Body of pancreas (tissue), 4 donors: ENCODE results near the gene PDE11A. TPM values are rescaled to one million over a fixed set of nuclear protein-coding genes. Genes with fewer than 3 reads are reported as not detected.

Source experiments
- ATAC-seq: fragments of 150-250 bp; one replicate; pipeline ENCODE4 v1.9.1; 2016
- DNase-seq, 4 donors: peaks; one replicate each; pipeline ENCODE4 v3.0.0-alpha.2; 2019
- H3K27ac ChIP-seq, 4 donors: fragments of 200-600 bp; sonication (generic); 1 replicate in 3 of 4; 2 replicates in 1 of 4; pipeline versions ENCODE4 v1.5.1 to v1.6.1; 2016 to 2019; ENCODE audit warnings: mild to moderate bottlenecking in 1 of 4, mixed read lengths in 1 of 4, moderate library complexity in 1 of 4
- H3K27me3 ChIP-seq, 2 donors: fragments of 200-600 bp; sonication (generic); one replicate each; pipeline ENCODE4 v1.6.0; 2016; ENCODE audit warnings: mild to moderate bottlenecking in 1 of 2
- H3K36me3 ChIP-seq, 2 donors: fragments of 200-600 bp; sonication (generic); replicated peaks in 1 of 2; 2 replicates each; pipeline ENCODE4 v1.5.1; 2016; ENCODE audit warnings: low read depth in 2 of 2; ENCODE audit not compliant: insufficient read depth in 1 of 2
- H3K4me1 ChIP-seq: fragments of 200-600 bp; sonication (generic); one replicate; pipeline ENCODE4 v1.6.0; 2016
- H3K4me3 ChIP-seq, 2 donors: fragments of 200-600 bp; sonication (generic); 1 replicate in 1 of 2; 2 replicates in 1 of 2; pipeline ENCODE4 v1.5.1; 2016 to 2019
- H3K9me3 ChIP-seq, 3 donors: fragments of 200-600 bp; sonication (generic); 1 replicate in 2 of 3; 2 replicates in 1 of 3; pipeline ENCODE4 v1.5.1; 2016
- POLR2A ChIP-seq, 3 donors: fragments of 450-650 bp; IDR thresholded peaks; one replicate each; pipeline ENCODE4 v1.6.1; 2016; ENCODE audit warnings: antibody characterized with exemption in 3 of 3, mild to moderate bottlenecking in 2 of 3
- WGBS, 2 donors: methylation state at CpG; one replicate each; pipeline ENCODE4 v1.1.5; 2017; 5-methylcytosine and 5-hydroxymethylcytosine counted together
- intact Hi-C: fragments of 100-400 bp; cut with DNase I; formaldehyde crosslinking; loops from one replicate; pipeline ENCODE4 v1.15.1; 2023
- total RNA-seq, 2 donors: library from RNA; depleted of rRNA; stranded (reverse); fragments of >200 nt; gene quantifications; one replicate each; pipeline ENCODE4 v1.1.0, GENCODE V29; 2016
- TF ChIP-seq, protein P1 (sequence below), 7 experiments: fragments of 450-650 bp in 4 of 7; fragments of 200-600 bp in 3 of 7; sonication (generic) in 3 of 7; IDR thresholded peaks; one replicate each; pipeline ENCODE4 v1.5.1; 2016 to 2019; ENCODE audit warnings: antibody characterized with exemption in 7 of 7

Gene PDE11A
- total RNA-seq, 2 donors from 2014 or later = 2.6 to 4.0 TPM

DNA sequence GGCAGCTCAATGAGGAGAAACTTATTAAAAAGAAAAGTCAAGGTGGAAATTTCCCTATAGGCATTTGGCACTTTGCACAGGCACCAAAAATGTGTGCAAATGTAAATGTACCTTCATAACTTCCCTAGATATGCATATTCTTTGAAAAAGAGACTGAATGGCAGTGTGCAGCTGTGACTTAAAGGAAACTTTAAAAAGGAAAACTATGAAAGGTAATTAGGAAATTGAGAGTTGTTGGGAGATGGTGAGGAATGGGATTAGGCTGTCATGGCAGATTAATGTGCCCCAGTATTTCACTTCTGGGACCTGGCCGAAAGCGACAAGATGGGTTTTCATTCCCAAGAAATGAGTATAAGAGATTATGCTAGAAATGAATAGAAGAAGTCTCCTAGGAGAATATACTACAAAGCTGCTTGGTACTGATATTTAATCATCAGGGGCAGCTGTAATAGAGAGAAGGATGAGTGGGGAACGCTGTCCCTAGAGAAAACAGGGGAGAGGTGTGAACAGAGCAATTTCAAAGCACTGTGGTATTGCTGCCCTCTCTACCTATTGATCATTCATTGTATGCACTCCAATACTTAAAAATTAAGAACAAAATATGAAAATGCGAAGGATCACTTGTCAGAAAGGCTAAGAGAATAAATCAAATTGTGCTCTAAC lies 366.9 kb downstream of the PDE11A start:
- no peak for TF ChIP-seq POLR2A (IDR thresholded peaks at IDR 0.05)
- TF ChIP-seq, protein P1, sequence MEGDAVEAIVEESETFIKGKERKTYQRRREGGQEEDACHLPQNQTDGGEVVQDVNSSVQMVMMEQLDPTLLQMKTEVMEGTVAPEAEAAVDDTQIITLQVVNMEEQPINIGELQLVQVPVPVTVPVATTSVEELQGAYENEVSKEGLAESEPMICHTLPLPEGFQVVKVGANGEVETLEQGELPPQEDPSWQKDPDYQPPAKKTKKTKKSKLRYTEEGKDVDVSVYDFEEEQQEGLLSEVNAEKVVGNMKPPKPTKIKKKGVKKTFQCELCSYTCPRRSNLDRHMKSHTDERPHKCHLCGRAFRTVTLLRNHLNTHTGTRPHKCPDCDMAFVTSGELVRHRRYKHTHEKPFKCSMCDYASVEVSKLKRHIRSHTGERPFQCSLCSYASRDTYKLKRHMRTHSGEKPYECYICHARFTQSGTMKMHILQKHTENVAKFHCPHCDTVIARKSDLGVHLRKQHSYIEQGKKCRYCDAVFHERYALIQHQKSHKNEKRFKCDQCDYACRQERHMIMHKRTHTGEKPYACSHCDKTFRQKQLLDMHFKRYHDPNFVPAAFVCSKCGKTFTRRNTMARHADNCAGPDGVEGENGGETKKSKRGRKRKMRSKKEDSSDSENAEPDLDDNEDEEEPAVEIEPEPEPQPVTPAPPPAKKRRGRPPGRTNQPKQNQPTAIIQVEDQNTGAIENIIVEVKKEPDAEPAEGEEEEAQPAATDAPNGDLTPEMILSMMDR (IDR thresholded peaks at IDR 0.05) = no peak
- DNase-seq (no peak), ATAC-seq (no peak)
- Histone ChIP-seq H3K27ac (no peak overlapping the region), H3K4me1 (no peaks in the 10 kb centered on the region), H3K9me3 (no peaks in the 10 kb centered on the region), H3K27me3 (no peaks in the 10 kb centered on the region), H3K4me3 (no peak overlapping the region), H3K36me3 (no peaks in the 10 kb centered on the region)
- intact Hi-C loops = no loop called here
- 90 to 98% methylated on average over 4 of the region's 4 CpGs for WGBS, 2 donors

DNA sequence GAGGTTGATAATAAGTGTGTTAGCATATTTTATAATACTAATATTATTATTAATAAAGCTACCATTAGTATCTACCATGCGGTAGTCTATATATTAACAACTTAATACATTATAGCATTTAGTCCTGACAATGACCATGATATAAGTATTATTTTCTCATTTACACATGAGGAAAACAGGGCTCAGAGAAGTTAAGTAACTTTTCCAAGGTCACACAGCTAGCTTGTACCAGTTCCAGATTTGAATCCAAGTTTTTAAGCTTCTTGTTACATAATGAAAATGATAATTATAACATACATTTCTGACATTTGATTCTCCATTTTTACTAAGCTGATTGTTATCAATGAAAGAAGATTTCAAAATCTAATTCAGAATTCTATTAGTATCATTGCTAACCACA lies 369.4 kb downstream of the PDE11A start:
- WGBS, 2 donors = 94 to 98% methylated on average over 1 of the region's 1 CpG
- H3K4me3 ChIP-seq = no peak overlapping the region
- no peak for ATAC-seq
- intact Hi-C loops = no loop called here
- DNase-seq = no peak
- no peaks in the 10 kb centered on the region for H3K4me1 ChIP-seq
- no peaks in the 10 kb centered on the region for H3K36me3 ChIP-seq
- no peak overlapping the region for H3K27ac ChIP-seq
- TF ChIP-seq POLR2A (IDR thresholded peaks at IDR 0.05) = no peak
- H3K27me3 ChIP-seq = no peaks in the 10 kb centered on the region
- H3K9me3 ChIP-seq = no peaks in the 10 kb centered on the region

DNA sequence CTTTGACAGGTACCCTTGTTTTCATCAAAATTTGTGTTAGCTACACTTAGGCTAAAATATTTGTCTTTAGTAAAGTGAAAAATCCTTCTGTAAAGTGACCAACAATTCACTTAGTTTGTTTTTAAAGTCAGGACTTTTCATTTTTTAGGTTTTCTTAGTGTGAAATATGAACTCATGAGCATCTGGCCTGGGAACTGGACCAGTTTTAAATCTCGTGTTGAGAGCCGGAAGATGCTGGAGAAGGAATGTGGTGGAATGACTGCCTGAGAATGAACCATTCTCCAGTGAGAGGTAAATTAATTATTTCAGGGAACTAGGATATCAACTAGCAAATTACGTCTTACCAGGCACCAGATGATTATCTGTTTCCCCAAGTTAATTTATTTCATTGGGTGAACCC lies 374.3 kb downstream of the PDE11A start:
- no peak overlapping the region for H3K4me3 ChIP-seq
- no peaks in the 10 kb centered on the region for H3K9me3 ChIP-seq
- intact Hi-C loops = no loop called here
- no peaks in the 10 kb centered on the region for H3K4me1 ChIP-seq
- ATAC-seq (no peak), DNase-seq (no peak)
- TF ChIP-seq, protein P1 (IDR thresholded peaks at IDR 0.05) = no peak
- TF ChIP-seq POLR2A (IDR thresholded peaks at IDR 0.05) = no peak
- no peaks in the 10 kb centered on the region for H3K27me3 ChIP-seq
- WGBS, 2 donors = 67 to 81% methylated on average over 3 of the region's 3 CpGs
- no peaks in the 10 kb centered on the region for H3K36me3 ChIP-seq
- H3K27ac ChIP-seq = no peak overlapping the region

DNA sequence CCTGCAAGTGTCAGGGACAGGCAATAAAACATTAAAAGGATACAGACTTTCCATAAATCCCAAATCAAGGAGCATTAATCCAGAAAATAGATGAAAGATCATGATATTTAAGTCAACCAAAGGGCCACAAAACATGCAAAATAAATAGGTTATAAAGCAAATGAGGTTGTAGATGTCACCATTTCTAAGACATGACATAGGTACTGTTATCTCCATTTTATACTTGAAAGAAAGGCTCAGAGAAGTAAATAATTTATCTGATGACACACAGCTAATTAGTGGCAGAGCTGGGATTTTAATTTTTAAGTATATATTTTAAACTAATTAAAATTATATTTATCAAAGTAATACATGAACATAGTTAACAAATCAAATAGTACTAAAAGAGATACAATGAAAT lies 378.2 kb downstream of the PDE11A start:
- Histone ChIP-seq H3K27me3 (no peaks in the 10 kb centered on the region), H3K4me3 (no peak overlapping the region), H3K4me1 (peaks cover 13% of the 10 kb centered on the region), H3K9me3 (no peaks in the 10 kb centered on the region), H3K27ac (no peak overlapping the region), H3K36me3 (no peaks in the 10 kb centered on the region)
- TF ChIP-seq POLR2A (IDR thresholded peaks at IDR 0.05) = no peak
- TF ChIP-seq, protein P1 (IDR thresholded peaks at IDR 0.05) = no peak
- intact Hi-C loops = no loop called here
- DNase-seq (no peak), ATAC-seq (no peak)

DNA sequence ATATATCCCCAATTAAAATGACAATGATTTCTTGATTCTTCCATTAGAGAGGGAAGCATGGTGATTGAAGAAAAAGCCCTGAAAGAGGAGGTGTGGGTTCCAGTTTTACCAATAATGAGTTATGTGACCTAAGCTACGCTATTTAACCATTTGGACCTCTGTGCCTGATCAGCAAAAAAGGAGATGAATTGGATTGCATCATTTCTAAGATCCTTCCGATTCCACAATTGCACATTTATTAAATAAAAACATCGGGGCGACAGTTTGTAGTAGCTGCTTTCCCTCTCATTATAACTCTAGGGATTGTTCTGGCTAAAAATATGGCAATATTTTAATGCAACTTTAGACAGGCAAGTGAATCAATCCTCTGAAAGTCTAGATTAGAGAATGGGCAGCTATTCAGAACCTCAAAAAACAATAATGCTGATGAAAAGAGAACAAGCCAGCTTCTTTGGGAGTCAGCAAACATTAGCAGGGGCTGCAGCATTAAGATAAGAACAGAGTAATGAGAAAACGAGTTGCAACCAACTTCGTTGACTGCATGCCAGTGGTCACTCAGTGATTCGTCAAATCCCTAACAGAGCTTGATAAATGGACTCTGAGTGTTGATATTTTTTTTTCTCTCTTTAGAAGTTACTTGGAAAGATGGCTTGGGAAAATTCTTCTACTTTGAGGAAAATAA lies 378.8 kb downstream of the PDE11A start:
- Histone ChIP-seq H3K4me1 (peaks cover 13% of the 10 kb centered on the region), H3K36me3 (no peaks in the 10 kb centered on the region), H3K27me3 (no peaks in the 10 kb centered on the region), H3K4me3 (no peak overlapping the region), H3K27ac (no peak overlapping the region), H3K9me3 (no peaks in the 10 kb centered on the region)
- intact Hi-C loops = no loop called here
- ATAC-seq = no peak
- no peak for DNase-seq
- WGBS, 2 donors = 47 to 51% methylated on average over 7 of the region's 7 CpGs
- no peak for TF ChIP-seq POLR2A (IDR thresholded peaks at IDR 0.05)
- TF ChIP-seq, protein P1 (IDR thresholded peaks at IDR 0.05) = no peak
